Hypothalamus (tissue), 51 donors: ENCODE measurements around the gene KCNT1.

Source experiments
- DNase-seq, 51 donors: peaks; one replicate each; lab custom pipeline; 2025; lab: John Stamatoyannopoulos, UW

Gene KCNT1

DNA sequence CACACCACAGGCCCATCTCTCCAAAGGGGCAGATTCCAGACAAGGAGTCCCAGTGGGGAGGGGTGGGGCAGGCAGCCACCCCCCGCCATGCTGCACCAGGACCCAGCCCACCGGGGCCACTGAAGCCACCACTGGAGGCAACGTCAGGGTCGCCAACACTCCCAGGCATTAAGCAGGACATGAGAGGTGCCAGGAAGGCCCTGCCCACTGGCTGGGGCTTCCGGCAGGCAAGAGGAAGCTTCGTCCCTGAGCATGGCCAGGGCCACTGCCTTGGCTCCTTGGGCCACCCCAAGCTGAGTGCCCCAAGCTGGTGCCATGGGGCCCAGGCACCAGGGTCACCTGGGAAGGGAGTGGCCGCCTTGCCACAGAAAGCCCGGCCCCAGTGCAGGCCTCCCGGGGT is 17.5 kb downstream of the KCNT1 start:
- no peak for DNase-seq

DNA sequence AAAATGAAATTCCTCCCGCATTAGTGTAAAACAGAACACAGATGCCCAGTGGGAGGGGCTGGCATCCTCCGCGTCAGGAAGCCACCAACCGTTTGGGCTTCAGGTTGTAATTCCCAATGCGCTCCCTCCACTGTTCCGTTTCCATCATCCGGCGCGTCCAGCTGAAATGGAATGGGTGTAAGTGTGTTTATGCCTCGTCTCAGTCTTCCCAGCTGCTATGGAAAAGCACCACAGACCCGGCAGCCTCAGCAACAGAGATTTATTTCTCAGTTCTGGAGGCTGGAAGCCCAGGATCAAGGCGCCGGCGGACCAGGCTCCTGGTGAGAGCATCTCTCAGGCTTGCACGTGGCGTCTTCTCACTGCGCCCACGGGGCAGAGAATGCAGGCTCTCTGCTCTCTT is 20.4 kb downstream of the KCNT1 start:
- DNase-seq = peak in 1 of 51 donors; percentile 49

DNA sequence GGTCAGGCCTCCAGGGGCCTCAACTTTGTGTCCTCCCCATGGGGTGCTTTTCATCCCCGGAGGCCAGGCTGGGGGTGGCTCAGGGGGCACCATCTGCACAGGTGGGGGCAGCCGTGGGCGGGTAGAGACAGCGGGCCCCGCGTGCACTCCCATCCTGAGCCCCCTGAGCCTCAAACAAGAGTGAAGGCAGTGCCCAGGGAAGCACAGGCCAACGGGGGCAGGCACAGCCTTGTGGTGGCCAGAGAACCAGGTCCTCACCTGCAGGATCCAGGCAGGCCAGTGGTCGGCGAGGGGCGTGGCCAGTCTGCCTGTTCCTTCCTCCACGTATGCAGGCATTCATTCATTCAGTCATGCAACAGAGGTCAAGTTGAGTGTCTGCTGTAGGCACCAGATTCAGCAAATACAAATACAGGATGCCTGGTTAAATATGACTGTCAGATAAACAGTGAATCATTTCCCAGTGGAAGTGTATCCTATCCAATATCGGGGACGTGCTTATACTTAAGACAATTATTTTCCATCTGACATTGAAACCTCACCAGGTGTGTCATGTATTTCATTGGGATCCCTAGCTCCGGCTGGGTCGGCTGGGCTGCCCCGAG is 22.3 kb downstream of the KCNT1 start:
- DNase-seq = no peak

DNA sequence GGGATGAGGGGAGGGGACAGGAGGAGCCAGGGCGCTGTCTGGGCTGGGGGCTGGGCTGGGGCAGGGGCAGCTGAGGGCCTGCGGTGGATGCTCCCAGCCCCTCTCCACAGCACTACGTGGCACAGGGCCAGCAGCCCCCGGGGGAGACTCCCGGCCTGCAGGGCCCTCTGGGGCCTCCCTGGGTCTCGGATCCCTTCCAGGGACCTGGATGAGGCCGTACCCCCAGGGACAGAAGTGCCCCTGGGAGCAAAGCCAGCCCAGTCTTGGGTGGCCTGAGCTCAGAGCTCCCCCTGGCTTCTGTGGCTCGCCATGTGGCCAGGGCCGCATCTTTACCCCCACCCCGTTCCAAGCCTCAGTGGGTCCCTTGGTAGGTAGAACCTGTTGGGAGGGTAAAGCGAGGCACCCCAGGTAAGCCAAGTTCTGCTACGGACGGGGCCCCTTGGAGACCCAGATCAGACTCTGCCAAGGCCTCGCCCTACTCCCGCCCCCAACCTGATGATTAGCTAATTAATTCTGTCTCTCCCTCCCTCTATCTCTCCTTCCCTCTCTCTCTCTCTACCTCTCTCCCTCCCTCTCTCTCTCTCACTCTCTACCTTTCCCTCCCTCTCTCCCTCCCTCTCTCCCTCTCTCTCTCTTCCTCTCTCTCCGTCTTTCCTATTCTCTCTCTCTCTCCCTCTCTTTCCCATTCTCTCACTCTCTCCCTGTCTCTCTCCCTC is 24.3 kb downstream of the KCNT1 start:
- DNase-seq = no peak

DNA sequence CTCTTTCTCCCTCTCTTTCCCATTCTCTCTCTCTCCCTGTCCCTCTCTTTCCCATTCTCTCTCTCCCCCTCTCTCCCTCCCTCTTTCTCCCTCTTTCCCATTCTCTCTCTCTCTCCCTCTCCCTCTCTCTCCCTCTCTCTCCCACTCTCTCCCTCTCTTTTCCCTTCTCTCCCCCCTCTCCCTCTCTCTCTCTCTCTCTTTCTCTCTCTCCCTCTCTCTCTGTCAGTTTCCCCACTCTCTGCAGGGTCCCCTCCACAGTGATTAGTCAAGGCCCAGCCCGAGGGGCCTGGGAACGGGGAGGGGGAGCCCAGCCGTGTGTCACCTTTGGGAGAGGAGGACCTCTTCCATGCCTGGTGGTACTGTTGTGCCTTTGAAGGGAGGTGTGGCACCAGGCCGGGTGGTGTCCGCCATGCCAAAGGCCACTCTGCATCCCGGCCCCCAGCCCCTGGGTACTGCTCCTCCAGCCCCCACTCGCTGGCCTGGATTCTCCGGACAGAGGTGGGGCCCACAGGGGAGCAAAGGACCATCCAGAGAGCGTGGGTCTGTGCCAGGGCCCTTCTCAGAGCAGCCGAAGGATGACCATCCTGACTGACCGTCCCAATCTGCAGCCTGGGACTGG is 25.4 kb downstream of the KCNT1 start:
- DNase-seq = no peak

DNA sequence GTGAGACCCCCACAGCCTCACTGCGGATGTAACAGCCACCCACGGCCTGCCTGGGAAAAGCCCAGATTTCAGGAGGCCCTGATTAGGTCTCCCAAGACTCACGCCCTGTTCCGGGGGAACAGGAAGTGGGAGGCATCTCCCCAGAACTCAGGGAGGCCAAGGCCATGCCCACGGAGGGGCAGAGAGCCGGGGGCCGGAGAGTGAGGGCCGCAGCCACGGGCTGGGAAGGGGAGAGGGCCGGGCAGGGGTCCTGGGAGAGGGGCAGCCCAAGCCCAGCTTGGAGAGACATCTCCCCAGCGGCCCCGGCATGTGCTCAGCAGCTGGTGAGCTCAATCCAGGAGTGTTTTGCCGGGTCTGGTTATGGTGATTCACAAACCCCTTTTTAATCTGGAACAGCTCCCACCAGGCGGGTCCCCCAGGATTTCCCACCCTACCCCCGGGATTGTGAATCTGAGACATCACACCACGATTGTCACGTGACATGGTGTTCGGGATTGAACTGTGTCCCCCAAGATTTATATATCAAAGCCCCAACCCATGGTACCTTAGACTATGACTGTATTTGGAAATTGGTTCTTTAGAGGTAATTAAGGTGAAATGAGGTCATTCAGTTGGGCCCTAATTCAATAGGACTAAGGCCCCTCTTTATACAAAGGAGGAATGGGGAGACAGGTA is 26.6 kb downstream of the KCNT1 start:
- DNase-seq = no peak

DNA sequence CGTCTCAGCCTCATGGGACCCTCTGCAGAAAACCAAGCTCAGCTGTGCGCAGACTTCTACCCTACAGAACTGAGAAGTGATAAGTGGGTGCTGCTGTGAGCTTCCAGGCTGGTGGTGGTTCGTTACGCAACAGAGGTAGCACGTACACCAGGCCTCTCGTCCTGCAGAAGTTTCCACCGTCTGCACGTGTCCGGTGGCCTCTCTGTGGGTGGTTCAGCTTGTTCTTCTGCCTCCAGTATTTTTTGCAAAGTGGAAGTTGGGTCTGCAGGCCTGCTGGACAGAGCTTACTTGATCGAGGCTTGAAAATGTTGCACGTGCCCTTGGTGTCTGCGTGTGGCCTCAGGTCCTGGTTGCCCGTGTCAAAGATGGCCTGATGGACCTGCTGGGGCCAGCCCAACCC is 27.5 kb downstream of the KCNT1 start:
- no peak for DNase-seq

DNA sequence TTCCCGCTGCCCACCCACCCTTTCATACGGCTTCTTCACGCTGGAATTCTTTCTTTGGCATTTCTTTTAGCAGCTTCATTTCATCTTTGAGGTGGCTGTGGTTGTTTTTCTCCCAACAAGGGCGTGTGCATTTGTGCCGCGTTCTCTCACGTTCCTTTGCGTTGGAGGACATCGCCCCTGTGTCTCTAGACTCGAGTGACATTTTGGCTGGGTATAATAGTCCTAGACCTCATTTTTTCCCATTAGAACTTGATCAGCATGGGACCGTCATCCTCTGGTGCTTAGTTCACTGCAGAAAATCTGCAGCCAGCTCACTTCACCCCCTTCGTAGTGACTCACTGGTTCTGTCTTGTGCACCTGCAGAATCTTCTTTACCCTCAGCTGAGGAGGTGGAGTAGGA is 29.5 kb downstream of the KCNT1 start:
- DNase-seq = no peak

DNA sequence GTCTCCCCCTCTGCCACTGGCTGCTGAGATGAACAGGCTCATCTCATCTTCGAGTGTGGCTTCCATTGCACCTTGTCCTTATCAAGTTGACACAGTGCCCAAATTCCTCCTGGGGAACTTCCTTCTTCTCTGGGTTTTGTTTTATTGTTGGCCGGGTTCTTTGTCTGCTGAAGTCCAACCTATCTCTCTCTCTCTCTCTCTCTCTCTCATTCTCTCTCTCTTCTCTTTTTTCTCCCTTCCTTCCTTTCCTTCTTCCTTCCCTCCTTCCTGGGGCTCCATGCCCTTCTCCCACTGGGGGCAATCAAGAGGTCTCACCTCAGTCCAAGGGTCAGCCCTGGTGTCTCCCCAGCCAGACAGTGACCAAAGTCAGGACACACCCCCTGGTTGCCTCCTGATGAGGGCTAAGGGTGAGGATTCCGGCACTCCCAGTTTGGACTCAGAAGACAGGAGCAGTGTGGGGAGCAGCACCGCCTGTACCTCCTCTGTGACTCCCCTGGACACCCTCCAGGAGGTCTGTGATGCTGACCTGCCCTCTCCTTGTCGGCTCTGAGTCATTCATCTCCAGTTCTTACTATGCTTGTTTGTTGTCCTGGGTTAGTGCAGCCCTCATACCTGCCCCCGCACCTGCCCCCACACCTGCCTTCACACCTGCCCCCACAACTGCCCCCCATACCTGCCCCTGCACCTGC is 30.7 kb downstream of the KCNT1 start:
- no peak for DNase-seq

DNA sequence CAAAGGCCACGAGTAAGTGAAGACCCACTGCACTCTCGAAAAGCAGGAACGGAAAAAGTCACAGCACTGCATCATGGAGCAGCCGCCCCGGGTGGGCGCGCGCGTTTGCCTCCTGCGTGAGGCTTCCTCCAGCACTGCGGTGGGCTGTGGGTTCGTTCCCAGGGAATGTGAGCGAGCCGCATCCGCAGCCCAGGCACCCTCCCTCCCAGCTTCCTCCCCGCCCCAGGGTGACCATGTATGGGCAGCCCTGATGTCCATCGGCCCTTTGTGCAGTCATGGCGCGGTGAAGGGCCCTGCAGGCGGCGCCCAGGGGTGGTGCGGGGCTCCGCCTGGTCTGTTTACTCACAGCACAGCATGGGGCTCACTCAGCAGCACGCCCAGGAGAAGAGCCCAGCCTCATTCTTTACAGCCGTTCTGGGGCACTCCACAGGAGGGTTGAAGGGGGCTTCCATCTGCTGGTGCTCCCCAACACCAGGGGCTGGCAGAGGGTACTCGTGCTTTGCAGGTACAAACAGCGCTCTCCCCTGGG is 32.7 kb downstream of the KCNT1 start:
- no peak for DNase-seq

DNA sequence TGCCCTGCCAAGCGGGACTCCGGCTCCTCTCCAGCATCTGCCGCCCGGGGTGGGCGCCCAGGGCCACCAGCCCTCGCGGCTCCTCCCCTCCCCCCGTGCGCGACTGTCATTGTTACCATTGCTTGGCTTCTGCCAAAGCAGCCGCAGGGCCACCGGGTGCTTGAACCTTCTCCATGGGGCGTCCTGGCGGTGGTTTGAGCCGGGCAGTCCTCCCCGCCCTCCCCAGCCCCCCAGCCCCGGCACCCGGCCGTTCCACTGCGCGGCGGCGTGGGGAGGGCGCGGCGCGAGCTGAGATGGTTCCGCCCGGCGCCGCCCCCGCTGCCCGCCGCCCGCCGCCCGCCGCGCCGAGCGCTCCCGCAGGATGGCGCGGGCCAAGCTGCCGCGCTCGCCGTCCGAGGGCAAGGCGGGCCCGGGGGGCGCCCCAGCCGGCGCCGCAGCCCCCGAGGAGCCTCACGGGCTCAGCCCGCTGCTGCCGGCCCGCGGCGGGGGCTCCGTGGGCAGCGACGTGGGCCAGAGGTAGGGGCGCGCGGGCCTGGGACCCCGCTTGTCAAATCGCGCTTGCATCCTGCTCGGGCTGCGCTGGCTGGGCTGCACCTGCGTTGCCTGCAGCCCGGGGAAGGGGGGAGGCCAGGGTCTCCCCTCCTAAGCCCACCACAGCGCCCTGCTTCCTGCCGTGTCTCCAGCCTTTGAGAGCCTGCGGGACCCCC is 34.4 kb downstream of the KCNT1 start:
- DNase-seq = peak in 1 of 51 donors; percentile 7

DNA sequence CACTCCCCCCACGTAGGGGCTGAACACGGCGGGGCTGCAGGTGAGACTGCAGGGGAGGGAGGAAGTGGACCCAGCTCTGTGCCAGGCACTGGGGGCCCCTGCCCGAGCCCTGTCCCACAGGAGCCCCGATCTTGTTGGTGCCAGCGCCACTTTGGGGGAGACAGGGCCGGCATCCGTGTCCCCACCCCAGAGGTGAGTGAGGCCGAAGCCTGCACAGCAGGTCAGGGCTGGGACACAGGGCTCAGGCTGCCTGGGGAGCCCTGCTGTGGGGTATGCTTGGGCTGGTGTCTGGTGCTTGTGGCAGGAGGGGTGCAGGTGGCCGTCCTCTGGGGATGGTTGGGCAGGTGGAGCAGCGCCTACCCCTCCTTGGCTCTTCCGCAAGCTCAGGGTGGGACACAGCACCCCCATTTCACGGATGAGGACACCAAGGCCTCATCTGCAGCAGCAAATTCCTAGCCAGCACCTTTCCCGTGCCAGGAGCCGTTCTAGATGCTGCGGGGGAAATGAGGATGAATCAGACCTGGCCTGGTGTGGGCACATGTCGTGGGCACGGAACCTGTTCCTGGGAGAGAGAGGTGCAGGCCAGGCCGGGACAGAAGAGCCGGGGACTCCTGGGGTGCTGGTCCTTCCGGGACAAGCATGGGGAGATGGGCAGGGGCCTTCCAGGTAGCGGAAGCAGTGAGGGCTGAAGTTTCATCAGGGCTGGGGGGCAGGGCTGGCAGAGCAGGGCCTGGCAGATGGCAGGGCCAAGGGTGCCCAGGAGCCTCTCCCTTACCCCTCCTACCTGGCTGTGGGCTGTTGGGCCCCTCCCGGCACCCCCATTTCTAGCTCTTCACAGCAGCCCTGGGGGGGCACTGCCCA is 35.2 kb downstream of the KCNT1 start:
- DNase-seq = peak in 1 of 51 donors; percentile 27

DNA sequence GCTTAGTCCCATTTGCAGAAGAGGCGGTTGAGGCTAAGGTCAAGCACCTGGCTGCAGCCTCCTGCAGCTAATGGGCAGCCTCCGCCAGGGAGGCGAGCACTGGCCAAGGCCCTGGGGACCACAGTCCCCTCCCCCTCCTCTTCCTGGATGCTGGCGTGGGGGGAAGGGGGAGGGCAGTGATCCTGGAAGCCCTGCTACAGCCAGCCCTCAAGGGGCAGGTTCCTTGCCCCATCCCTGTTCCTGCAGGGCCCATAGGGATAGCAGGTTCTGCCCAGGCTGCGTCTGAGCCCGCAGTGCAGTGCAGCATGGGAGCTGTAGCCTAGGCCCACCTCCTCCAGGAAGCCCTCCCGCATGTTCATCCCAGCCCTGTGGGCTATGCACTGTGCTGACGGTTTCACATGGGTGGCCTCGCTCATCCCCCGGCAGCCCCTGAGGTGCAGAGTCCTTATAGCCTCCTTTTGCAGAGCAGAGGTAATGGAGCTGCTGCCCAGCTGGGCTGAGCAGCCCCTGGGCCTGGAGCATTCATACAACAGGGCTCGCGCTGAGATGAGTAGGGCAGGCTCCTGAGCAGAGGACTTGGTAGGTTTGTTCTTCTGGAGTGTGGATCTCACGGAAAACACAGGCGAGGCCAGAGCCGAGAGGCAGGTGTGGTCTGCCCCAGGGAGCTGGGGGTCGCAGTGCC is 36.0 kb downstream of the KCNT1 start:
- DNase-seq = no peak

DNA sequence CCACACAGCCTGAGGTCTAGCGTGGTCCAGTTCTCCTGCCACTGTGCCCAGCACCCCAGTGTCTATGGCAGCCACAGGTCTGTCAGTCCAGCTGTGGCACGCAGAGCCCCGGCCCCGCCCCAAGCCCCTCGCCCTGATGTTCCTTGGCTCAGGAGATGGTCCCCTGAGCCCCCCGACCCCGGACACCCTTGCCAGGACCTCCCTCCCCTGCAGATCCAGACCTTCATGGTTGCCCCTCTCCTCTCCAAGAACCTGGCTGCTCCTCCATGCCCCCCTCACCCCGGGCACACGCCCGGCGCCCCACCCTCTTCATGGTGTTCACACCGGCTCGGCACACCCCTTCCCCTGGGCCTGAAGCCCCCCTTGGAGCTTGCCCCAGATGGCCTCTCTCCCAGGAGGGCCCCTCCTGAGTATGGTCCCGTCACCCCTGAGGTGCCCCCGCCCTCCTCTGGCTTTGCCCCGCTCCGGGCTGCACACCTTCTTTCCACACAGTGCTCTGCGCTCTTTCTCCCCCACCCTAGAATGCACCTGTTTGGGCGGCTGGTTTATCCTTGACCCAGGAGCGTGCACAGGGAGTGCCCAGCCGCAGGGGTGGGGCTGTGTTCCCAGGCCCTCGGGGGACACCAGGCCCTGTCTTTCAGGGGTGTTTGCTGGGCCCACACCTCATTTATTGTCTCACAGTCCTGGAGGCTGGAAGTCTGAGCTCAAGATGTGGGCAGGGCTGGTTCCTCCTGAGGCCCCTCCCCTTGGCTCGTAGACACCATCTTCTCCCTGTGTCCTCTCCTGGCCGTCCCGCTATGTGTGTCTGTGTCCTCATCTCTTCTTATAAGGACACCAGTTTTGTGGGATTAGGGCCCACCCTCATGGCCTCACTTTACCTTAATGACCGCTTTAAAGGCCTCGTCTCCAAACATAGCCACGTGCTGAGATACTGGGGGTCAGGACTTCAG is 37.6 kb downstream of the KCNT1 start:
- no peak for DNase-seq

DNA sequence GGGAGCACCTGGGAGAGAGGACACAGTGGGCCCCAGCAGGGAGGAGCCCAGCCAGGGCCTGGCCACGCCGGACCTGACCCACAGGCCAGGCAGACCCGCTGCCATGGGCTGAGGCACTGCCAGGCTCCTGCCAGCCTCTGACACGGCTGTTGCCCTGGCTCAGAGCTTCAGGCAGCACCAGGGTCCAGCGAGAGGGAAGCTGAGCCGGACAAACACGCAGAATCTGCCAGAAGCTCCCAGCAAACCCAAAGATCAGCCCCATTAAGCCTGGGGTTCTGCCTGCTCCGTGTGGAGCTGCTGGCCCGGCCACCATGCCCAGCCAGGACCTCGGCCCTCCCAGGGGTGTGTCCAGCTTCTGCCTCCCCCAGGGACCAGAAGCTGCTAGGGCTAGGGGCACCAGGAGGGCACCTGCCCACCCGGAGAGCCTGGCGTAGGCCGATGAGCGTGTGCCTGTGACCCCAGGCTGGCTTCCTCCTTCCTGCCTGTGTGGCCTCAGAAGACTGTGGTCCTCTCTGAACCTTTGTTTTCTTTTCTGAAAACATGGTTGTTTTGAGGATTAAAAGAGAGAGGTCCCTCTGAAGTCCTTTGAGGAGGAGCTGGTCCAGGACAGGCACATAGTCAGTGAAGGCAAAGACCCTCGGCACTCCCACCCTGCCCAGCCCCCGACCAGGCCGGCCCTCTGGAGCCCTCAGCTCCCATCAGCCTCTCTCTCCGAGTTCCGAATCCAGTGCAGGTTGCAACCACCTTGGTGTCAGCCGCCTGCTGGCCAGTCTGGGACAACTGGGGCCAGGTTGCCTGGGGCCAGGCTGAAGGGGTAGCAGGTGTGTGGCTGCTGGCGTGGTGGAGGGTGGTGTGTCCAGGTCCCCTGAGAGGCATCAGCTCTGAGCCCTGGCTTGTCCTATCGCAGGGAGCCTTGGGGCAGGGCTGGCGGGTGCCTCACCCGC is 39.6 kb downstream of the KCNT1 start:
- DNase-seq = no peak

DNA sequence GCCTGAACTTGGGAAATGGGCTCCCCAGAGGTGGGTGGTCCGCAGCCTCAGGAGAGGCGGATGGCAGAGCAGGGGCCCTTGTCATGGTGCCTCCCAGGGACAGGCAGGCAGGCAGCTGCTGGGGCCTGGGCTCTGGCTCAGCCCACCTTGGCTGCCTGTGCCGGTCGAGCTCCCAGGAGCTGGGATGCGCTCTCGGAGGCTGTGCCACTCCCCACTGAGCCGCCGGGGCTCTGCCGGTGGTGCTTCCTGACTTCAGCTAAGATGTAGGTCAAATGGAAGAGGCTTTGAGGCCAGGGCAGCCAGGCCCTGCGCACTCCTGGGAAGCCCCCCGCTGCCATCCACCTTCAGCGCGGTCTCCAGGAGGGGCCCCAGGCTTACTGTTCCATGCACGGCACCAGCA is 41.0 kb downstream of the KCNT1 start:
- DNase-seq = no peak
